Hematopoietic multipotent progenitor cell treated with erythropoietin and hydrocortisone succinate and interleukin-3 and kit ligand, for 17 days (in vitro differentiated cells): ENCODE measurements around the gene TMPRSS9.

ENCODE experiments used
- DNase-seq: peaks from one replicate; pipeline ENCODE4 v3.0.0-alpha.2; 2015; ENCODE audit warnings: low spot score

TMPRSS9 gene

GRCh38 chr19:2423071-2423914 lies 63.2 kb downstream of the TMPRSS9 start:
- no peak for DNase-seq

- no peak for DNase-seq
Measured at GRCh38 chr19:2423915-2424685, 64.0 kb downstream of the TMPRSS9 start.

DNA sequence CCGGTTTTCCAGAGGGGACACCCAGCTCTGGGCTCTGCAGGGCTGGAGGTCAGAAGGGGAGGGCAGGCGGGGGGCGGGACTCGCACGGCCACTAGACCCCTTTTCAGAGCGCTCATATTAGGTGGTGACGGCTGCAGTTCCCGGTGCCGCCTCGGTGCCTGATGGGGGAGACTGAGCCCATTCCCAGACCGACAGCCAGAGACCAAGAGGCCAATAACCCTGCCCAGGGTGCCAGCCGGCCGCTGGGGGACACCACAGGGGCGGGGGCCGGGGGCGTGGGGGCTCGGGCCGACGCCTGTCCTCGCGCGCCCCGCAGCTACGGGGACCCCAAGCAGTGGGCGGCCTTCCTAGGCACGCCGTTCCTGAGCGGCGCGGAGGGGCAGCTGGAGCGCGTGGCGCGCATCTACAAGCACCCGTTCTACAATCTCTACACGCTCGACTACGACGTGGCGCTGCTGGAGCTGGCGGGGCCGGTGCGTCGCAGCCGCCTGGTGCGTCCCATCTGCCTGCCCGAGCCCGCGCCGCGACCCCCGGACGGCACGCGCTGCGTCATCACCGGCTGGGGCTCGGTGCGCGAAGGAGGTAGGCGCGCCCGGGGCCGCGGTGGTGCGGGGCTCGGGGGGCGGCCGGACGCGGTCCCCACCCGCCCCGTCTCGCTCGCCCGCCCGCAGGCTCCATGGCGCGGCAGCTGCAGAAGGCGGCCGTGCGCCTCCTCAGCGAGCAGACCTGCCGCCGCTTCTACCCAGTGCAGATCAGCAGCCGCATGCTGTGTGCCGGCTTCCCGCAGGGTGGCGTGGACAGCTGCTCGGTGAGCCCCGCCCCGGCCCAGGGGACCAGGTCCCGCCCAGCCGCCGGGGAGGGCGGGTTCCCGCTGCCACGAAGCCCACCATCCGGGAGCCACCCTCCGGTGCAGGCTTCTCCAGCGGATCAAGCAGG lies 64.9 kb downstream of the TMPRSS9 start:
- no peak for DNase-seq

DNA sequence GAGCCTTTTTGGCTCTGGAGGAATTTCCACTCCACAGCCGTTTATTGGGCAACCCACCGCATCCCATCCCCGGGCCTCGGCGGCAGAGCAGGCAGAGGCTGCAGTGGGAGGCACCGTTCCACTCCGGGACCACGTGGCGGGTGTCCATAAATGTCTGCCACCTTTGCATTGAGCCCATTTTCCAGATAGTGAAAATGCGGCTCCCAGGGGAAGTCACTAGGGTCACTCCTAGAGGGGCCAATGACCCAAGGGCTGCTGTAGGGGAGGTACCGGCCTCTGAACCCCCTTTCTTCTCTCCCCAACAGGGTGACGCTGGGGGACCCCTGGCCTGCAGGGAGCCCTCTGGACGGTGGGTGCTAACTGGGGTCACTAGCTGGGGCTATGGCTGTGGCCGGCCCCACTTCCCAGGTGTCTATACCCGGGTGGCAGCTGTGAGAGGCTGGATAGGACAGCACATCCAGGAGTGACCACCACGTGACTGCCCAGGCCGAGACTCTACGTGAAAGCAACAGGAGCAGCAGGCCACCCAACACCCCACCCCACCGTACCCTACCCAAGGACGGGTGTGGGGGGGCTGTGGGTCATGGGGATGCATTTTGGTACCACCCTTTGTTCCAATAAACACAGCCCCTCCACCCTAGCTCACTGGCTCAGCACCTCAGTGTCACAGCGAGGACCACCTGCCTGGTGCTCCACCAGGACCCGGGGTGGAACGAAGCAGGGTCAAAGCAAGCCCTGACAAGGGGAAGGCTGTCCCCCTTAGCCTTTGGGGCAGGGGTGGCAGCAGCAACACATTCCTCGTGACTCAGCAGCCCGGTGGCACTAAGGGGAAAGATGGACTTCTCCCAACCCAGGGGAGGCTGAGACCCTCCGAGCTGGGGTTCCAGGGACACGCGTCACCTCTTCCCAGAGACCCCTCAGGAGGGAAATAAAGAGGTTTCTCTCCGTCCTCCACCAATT lies 65.8 kb downstream of the TMPRSS9 start:
- DNase-seq: no peak

GRCh38 chr19:2426611-2427428 lies 66.8 kb downstream of the TMPRSS9 start:
- DNase-seq: peak; percentile 50

GRCh38 chr19:2427429-2428320 lies 67.6 kb downstream of the TMPRSS9 start, which contains the start of gene TIMM13:
Gene TIMM13 (minus strand): TSS chr19:2427586. CDS start chr19:2427533, 53 bp downstream.
- peak; percentile 100 for DNase-seq

DNA sequence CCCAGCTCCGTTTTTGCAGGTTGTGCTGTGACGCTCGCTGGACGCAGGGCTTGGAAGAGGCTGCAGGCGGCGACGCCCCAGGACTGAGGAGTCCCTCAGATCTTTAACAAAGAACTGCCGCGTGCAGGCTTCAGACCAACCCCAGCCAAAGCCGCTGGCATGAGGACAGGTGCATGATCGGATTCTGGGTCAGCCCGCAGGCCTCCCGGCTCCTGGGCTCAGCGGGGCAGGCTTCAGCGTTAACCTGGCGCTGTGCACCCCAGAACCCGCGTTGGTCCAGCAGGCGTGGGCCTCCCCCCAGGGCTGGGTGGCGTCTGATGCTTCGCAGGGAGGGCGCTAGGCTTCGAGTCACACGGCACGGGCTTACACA lies 68.2 kb downstream of the TMPRSS9 start:
- DNase-seq: no peak

- DNase-seq: no peak
Measured at GRCh38 chr19:2428756-2429711, 69.0 kb downstream of the TMPRSS9 start.

DNA sequence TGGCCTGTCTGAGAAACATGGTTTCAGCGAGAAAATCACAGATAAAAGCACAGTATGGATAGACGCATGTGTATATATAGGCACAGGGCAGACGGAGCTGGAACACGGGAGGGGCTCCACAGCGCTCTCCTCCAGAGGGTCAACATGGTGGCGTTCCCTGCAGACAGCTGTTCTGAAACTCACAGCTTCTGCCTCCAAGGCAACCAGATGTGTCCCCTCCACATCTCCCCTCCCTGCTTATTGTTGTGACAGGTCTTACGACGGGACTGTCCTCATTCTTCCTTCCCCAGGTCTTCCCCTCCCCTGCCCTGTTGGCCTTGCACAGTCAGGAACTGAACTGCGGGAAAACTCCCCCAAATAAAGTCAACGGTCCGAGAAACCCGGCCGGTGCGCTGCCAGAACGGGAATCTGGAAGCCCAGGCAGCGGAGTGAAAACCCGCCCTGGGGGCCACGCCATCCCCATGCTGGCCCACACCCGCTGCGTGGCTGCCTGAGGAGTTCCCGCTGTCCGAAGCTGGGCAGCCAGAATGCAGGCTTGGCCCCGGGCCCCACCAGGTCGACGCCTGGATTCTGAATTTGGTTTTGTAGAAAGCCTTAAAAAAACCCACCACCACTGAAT lies 70.0 kb downstream of the TMPRSS9 start:
- DNase-seq: no peak

DNA sequence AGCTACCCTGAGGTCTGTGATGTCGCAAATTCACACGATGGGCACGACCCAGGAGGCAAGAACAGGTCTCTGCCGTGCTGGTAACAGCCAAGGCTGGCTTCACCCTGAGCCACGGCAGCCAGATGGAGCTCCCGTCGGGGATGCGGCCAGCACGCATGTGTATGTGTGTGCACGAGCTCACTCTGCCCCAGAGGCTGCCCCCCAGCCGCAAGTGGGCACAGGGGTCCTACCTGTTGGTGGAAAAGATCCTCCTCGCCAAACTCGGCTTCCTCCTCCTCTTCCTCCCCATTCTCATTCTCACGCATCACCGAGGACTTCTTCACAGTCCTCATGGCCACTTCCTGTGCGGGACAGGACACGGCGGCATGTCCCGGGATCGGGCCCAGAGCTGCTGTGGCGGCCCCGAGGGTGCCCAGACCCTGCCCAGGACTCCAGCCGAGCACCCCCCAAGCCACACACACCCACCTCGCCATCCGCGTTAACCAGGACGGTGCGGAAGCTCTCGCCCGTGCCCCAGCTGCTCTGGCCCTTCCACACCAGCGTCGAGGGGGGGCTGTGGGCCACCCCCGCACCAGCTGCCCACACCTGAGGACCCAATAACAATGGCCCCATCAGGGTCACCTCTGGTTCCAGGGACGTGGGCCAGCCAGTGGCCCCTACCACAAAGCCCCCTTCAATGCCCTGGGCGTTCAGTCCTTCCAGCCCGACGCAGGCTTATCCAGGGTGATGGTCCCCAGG lies 71.4 kb downstream of the TMPRSS9 start:
- DNase-seq: no peak

DNA sequence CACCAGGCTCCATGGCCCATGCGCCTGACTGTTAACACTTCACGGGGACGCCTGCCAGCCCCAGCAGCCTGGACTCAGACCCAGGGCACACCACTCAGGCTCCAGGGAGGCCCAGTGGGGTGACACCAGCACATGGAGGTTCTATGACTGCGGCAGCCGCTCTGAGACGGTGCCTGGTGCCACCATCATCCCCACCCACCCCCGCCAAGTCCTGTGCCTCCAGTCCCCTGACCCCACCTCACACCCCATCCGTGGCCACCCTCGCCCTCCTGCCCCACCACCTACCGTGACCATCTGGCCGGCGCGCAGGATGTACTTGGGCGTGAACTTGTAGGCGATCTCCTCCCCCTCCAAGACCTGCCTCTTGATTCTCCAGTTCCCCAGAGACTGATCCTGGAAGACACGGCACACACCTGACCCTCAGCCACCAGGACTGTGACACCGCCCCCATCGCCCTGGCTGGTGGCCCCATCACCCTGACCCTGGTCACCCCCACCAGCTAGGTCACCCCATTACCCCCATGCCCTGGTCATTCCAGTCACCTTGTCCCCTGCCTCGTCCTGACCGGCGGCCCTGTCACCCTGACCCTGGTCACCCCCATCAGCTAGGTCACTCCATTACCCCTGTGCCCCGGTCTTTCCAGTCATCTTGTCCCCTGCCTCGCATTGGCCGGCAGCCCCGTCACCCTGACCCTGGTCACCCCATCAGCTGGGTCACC lies 72.2 kb downstream of the TMPRSS9 start:
- DNase-seq: no peak

GRCh38 chr19:2433854-2434253 lies 73.8 kb downstream of the TMPRSS9 start:
- DNase-seq: no peak

GRCh38 chr19:2434267-2434666 lies 74.2 kb downstream of the TMPRSS9 start:
- DNase-seq: no peak

DNA sequence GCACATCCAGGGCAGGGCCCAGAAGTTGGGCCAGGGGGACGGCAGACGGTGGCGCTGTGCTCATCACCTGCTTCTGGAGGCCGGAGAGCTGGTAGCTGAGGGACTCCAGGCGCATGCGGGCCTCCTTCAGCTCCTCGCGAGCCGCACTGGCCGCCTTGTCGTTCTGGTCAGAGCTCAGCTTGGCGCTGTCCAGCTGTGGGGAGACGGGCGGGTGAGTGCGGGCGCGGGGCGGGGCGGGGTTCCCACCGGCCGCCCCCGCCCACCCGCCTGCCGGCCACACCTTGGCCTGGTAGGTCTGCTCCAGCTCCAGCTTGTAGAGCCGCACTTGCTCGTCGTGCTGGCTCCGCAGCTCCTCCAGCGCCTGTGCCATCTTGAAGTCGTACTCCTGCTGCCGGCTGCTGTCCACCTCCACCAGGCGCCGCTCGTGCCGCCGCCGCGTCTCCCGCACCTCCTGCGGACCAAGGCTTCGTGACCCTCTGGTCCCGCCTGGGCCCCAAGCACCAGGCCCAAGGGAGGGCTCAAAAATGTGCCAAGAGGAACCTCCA lies 74.7 kb downstream of the TMPRSS9 start:
- no peak for DNase-seq

- DNase-seq: no peak
Measured at GRCh38 chr19:2436384-2436783, 76.3 kb downstream of the TMPRSS9 start.

DNA sequence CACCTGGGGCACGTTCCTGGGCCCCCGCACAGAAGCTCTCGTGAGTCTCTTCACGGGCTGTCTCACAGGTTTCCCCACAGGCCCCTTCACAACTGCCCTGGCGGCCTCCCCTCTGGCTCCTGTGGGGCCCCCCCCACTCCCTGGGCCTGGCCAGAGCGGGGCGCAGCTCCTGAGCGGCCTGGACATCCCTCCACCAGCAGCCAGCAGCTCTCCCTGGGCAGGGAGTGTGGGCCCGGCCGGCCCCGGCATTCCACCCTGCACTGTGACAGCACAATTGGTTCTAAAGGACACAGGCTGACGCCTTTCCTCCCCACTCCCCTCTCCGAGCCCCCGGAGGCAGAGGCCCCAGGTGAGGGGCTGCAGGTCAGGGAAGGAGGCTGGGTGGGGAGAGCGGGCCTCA lies 76.9 kb downstream of the TMPRSS9 start:
- DNase-seq: no peak
